Skeletal muscle cell (primary cell): ENCODE measurements around the gene DNPH1.

Experiments
- DNase-seq: peaks from one replicate; pipeline ENCODE4 v3.0.0-alpha.2; 2010; ENCODE audit warnings: low read depth
- H3K4me3 ChIP-seq: 2 replicates; pipeline ENCODE4 v1.5.1; 2011; ENCODE audit warnings: low read depth, mild to moderate bottlenecking, control low read depth, low read length, moderate library complexity

DNPH1 gene

GRCh38 chr6:43228951-43229802 is at the start of gene DNPH1:
DNPH1 (minus strand) TSS chr6:43229481; CDS start chr6:43229456, 25 bp downstream.
- H3K4me3 ChIP-seq: peak within 1 kb of the TSS; percentile 58
- no peak for DNase-seq

GRCh38 chr6:43278524-43279078 is 49.3 kb upstream of the DNPH1 start:
- no peak for DNase-seq
- H3K4me3 ChIP-seq: no peak overlapping the region

GRCh38 chr6:43277643-43278523 is 48.6 kb upstream of the DNPH1 start:
- no peak for DNase-seq

GRCh38 chr6:43277306-43277642 is 48.0 kb upstream of the DNPH1 start:
- DNase-seq: no peak
- H3K4me3 ChIP-seq: no peak overlapping the region

More at GRCh38 chr6:43277643-43278523, 48.6 kb upstream of the DNPH1 start:
- H3K4me3 ChIP-seq: no peak overlapping the region

- no peak for DNase-seq
- H3K4me3 ChIP-seq: no peak overlapping the region
Observed at GRCh38 chr6:43276577-43277305, 47.5 kb upstream of the DNPH1 start.

GRCh38 chr6:43275801-43276576 is 46.7 kb upstream of the DNPH1 start:
- DNase-seq: no peak
- H3K4me3 ChIP-seq: no peak overlapping the region

- H3K4me3 ChIP-seq: peak overlapping the region; percentile 36
- DNase-seq: no peak
Observed at GRCh38 chr6:43274916-43275597, 45.8 kb upstream of the DNPH1 start.

GRCh38 chr6:43274127-43274915 is 45.0 kb upstream of the DNPH1 start:
- H3K4me3 ChIP-seq: no peak overlapping the region
- no peak for DNase-seq

- H3K4me3 ChIP-seq: no peak overlapping the region
Observed at GRCh38 chr6:43273707-43274106, 44.4 kb upstream of the DNPH1 start.

GRCh38 chr6:43271944-43272343 is 42.7 kb upstream of the DNPH1 start:
- DNase-seq: no peak
- no peak overlapping the region for H3K4me3 ChIP-seq

More at GRCh38 chr6:43273707-43274106, 44.4 kb upstream of the DNPH1 start:
- DNase-seq: no peak

GRCh38 chr6:43271103-43271815 is 42.0 kb upstream of the DNPH1 start:
- DNase-seq: no peak
- H3K4me3 ChIP-seq: no peak overlapping the region

- peak overlapping the region; percentile 30 for H3K4me3 ChIP-seq
- no peak for DNase-seq
Observed at GRCh38 chr6:43269273-43270007, 40.2 kb upstream of the DNPH1 start.

GRCh38 chr6:43268782-43269272 is 39.5 kb upstream of the DNPH1 start:
- no peak for DNase-seq
- H3K4me3 ChIP-seq: no peak overlapping the region

- H3K4me3 ChIP-seq: no peak overlapping the region
- DNase-seq: no peak
Observed at GRCh38 chr6:43268355-43268700, 39.0 kb upstream of the DNPH1 start.

GRCh38 chr6:43267619-43268354 is 38.5 kb upstream of the DNPH1 start:
- H3K4me3 ChIP-seq: no peak overlapping the region

GRCh38 chr6:43265564-43265963 is 36.3 kb upstream of the DNPH1 start:
- no peak overlapping the region for H3K4me3 ChIP-seq
- no peak for DNase-seq

More at GRCh38 chr6:43267619-43268354, 38.5 kb upstream of the DNPH1 start:
- no peak for DNase-seq
